ENCODE data around the gene SPPL2C.
"Not testable (repeated sequence)": the region's sequence is repeated elsewhere in the genome, so short reads cannot be mapped to it uniquely, and the experiment has no call there.

The SPPL2C gene

DNA sequence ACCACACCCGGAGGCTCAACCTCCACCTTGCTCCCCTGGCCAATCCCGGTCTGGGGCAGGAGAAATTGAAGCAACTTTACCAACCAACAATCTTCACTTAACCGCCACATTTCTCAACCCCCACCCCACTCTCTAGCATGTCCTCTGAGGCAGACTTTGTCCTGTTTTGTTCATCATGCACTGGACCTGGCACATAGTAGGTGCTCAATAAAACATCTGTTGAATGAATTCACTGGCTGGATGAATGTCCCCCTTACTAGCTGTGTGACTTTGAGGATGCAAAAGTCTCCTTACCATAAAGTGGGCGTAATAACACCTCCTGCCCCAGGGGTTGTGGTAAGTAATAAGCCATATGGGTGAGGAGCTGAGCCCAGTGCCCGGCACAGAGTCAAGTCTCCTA is 5.8 kb downstream of the SPPL2C start:
- DNase-seq, result no peak
- no peak for ATAC-seq

DNA sequence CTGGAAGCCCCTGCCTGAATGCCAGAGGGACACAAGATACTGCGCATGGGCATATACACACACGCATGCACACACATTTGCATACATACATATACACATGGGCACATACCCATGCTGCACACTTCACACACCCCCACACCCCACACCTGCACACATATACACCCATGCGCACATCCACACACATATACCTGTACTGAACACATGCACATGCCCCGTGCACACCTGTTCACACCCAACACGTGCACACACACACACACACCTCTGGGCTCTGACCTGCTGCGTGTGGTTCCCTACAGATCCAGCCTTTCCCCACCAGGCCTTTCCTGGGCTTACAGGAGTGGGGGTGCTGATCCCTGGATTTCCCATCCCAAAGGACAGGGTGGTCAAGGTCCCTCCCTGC is 6.3 kb downstream of the SPPL2C start:
- ATAC-seq (peak; percentile 19), DNase-seq (no peak)

DNA sequence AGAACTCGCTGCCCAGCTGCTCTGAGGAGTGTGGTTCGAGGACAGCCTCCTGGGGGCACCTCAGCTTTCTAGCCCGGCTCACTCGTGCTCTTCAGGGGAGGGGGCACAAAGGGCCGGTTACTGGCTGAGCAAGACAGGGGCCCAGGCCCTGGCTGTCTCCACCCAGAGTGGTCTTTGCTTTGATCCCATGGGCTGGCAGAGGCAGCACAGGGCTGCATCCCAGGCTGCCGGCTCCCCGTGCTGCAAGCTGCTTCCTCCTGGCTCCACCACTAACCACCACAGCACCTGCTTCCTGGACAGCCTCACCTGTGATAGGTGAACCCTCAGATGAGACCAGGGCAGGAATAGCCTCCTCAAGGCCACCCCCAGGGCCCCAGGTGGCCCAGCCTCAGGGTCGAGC is 6.8 kb downstream of the SPPL2C start:
- ATAC-seq (no peak), DNase-seq (no peak)

DNA sequence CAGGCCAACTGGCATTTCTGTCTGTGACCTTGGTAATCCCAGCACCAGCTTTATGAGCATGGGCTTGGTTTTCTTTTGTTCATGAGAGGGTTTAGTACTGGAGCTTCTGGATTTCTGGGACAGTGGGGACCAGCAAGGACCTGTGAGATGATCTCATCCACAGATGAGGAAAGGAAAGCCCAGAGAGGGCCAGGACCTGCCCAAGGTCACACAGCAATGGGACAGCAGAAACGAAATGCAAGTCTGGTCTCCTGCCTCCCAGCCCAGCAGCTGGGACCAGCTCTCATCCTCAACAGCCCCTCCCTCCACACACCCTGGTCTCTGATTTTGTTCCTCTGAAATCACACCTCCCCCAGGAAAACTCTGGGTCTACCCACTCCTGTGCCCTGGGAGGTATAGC is 7.2 kb downstream of the SPPL2C start:
- no peak for DNase-seq
- no peak for ATAC-seq

DNA sequence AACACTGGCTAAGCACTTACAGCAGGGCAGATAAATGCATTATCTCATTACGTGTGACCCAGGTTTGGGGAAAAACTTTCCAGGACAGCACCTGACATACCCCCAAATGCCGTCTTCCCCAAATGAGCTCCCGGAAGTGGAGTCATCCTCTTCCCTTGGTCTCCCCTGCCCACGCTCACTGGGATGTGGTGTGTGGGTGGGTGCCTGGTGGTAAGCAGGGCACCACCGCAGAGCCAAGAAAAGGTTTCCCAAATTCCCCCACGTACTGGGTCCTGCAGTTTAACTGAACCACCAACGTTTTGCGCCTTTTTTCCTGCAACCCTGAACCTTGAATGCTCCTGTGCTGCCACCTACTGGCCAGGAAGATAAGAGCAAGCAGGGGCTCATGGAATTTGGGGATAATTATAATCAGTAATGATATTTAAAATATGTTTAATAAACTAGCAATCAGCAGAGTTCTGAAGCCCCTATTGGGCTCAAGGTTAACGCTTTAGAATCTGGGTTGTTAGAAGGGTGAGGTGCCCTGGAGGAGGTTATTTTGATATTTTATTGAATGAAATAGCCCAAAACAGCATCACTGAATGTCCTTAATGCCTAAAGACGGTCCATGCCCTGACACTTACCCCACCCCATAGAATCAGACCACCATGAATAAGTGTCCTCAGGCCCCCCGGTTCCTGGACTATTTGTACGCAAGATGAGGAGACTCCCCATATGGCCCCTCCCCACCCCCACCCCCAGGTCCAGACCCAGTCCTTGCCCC is 8.0 kb downstream of the SPPL2C start:
- peak; percentile 39 for ATAC-seq
- DNase-seq, result peak; percentile 74

DNA sequence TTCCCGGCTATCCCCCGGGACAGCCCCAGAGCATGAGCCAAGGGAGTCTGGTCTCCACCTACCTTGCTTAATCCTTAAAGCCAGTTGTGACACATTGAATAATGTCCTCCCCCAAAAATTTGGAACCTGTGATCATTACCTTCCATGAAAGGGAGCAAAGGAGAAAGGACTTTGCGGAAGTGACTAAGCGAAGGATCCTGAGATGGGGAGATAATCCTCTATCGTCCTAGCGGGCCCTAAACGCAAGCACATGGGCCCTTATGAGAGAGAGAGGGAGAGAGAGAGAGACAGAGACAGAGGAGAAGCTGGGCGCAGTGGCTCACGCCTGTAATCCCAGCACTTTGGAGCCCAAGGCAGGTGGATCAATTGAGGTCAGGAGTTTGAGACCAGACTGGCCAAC is 9.5 kb downstream of the SPPL2C start:
- ATAC-seq, result no peak
- no peak for DNase-seq

DNA sequence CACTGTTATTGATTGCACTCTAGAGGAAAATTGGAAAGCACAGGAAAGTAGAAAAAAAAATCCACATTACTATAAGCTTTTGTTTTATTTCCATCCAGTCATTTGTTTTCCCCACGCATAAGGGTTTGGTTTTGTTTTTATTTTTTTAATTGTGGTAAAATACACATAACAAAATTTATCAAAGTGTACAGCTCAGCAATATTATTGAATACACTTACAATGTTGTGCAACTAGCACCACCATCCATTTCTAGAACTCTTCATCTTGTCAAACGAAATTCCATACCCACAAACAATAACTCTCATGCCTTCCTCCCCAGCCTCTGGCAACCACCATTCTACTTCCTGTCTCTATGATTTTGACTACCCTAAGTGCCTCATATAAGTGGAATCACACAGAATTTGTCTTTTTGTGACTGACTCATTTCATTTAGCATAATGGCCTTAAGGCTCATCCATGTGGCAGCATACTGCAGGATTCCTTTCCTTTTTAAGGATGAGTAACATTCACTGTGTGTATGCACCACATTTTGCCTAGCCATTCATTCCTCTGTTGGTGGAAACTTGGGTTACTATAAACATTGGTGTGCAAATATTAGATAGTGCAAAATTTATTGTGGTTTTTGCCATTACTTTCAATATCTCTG is 11.1 kb downstream of the SPPL2C start:
- ATAC-seq, result no peak
- no peak for DNase-seq

DNA sequence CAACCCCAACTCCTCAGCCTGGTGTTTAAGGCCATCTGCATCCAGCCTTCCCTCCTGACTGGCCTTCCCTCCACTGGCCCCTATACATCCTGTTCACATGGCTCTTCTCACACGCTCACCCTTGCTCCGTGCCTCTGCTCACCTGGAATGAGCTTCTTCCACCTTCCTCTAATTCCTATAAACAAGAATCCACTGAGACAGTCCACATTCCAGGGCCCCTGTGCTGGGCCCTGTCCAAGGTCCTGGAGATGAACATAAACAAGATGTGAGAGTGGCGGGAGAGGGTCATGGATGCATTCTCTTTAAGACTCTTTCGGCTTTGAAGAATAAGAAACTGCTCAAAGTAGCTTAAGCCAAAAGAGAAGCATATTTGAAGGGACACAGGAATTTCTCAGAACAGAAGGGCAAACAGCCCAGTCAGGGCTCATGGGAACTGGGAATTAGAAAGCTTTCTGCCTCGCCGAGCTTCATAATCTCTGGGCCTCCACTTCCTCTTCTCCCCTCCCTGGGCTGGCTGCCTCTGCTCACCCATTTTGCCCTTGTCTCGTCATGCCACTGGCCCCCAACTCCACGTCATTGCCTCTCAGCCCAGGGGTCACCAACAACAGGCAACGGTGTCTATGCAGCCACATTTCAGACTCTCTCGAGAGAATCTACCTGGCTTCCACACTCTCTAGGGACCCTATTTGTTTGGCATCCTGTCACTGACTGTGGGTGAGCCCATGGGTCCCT is 13.5 kb downstream of the SPPL2C start:
- no peak for DNase-seq
- ATAC-seq, result no peak

DNA sequence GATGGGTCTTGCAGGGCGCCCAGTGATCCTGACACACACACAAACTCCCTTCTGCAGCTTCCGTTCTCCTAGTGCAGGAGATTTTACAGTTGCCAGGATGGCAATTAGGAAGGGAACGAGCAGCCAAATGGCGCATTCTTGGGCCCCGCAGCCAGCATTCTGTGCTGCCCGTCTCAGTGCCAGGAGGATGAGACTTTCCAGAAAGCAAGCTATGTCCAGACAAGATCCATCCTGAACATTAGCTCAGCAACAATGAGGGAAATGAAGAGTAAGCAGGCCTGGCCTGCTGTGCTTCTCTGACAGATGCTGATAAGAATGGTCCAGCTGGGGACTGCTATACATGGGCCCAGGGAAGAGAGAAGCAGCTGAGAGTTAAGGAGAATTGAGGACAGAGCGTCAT is 16.5 kb downstream of the SPPL2C start:
- no peak for DNase-seq
- no peak for ATAC-seq

DNA sequence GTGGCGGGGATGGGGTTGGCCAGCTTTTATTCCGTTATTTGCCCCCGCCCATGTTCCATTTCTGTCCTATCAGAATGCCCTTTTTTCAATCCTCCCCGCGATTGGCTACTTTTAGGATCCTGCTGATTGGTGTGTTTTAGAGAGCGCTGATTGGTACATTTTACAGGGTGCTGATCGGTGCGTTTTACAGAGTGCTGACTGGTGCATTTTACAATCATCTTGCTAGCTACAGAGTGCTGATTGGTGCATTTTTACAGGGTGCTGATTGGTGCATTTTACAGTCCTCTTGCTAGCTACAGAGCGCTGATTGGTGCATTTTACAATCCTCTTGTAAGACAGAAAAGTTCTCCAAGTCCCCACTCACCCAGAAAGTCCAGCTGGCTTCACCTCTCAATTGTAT is 17.4 kb downstream of the SPPL2C start:
- ATAC-seq, DNase-seq: not testable (repeated sequence)

DNA sequence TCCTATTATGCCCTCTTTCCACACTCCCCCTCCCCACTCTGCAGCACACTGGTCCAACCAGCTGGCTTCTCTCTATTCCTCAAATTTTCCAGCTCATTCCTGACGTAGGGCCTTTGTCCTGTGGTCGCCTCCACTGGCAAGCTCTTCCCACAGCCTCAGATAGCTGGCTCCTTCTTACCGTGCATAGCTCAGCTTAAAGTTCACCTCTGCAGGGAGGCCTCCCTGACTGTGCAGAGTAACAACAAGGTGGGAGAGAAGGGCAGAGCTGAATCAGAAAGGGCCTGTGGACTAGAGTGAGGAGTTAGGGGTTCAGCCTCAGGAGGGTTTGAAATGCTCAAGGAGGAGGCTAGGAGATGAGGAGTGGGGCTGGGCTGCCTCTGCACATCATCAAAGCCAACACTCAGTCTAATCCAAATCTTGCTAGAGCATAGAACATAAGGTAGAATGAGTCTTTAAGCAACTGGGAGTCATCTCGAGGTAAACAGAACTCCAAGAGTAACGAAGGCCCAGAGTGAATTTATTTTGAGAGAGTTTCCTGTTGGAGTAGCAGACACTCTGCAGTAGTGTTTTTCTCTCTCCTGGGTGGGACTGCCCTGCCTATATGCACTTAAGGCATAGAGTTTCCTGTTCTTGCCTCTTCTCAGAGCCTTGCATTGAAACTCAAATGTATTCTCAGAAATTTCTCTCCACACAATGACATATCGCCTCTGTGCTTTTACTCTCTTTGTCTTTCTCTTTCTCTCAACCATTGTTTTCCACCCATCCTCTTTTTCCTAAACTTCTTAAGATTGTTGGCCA is 19.4 kb downstream of the SPPL2C start:
- DNase-seq, result no peak
- no peak for ATAC-seq

DNA sequence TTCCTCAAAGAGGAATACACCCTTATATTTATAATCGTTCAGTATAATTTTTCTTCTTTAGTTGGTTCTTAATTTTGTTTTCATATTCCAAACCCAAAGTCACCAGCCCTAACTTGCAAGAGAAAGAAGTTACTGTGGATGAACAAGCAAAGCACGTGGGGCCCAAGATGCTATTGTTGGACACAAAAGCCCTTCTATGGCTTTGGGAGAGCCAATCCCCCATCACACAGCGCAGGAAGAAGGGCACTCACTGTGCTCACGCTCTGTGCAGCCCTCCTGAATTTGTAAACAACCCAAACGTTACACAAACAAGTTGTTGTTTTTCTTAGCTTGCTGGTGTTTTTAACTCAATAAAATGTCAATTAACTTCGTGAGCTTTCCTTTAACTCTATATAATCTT is 22.5 kb downstream of the SPPL2C start:
- no peak for DNase-seq
- no peak for ATAC-seq

DNA sequence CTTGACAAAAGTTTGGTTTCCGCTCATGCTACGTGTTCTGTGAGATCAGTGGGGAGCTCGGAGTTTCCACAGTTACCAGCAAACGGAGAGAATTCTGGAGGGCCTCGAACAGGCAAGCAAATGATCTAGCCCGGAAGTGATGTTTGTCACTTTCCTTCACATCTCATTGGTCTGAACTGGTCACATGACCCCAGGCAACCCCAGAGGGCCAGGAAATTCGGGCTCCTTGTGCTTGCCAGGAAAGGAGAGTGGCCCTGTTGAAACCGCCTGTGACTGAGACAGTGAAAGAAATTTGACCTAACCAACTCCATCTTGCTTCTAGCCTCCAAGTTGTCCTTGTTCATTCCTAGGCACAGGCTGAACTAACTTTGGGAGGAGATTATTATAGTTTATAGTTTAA is 23.0 kb downstream of the SPPL2C start:
- ATAC-seq, result no peak
- no peak for DNase-seq

DNA sequence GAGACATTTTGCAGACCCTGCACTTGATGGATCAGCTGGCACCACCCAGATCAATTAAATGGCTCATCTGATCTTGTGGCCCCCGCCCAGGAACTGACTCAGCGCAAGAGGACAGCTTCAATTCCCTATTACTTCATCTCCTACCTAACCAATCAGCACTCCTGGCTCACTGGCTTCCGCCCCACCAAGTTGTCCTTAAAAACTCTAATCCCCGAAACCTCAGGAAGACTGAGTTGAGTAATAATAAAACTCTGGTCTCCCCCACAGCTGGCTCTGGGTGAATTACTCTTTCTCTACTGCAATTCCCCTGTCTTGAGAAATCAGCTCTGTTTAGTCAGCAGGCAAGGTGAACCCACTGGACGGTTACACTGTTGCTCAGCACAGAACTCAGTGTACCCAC is 23.6 kb downstream of the SPPL2C start:
- ATAC-seq (no peak), DNase-seq (no peak)

DNA sequence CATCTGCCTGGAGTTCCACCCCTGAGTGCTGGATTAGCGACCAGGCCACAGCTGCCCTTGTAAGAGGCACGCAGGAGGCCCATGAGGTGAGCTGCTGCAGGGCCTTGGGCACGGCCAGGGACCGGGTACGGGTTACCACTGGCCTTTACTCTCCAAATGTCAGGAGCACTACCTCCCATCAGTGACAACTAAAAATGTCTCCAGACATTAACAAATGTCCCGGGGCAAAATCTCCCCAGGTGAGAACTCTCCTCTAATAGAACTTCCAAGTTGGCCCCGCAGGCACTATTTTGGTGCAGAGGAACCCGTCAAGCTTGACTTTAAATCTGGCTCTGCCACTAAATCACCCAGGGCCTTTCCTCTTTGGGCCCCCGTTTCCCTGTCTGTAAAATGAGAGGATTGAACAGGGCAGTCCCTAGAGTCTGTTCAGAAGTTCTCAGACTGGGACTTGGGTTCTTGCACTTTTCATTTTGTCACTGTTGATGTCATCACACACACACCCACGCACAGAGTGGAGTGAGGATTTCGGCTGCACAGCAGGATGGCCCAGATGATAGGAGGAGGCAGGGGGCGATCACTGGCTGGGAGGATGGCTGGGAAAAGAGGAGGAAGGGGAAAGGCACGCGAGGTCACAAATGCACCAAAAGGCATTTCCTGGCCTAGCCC is 25.1 kb downstream of the SPPL2C start:
- no peak for DNase-seq
- no peak for ATAC-seq

DNA sequence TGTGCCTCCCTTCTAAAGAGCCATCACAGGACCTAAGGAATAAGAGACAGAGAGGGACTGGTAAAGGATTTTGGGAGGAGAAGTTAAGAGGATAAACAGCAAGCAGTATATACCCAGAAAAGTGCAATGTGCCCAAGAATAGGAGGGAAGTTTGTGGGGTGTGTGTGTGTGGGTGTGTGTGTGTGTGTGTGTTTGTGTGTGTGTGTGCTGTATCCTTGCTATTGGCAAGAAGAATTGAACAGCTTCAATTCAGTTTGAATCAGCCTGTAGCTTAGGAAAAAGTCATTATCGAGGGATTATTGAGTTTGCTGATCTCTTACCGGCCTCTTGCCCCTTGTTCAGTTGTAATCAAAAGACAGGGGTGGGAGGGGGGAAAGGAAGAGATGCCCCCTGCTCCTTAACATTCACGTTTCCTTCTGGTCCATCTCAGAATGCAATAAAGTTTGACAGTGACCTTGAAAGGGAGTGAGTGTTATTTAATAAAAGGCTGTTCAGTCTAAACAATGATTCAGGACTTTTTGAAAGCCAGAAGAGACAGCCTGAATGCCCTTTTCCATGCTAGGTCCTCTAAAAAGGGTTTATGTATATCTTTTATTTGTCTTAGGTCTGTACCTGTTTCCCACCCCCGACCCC is 25.8 kb downstream of the SPPL2C start:
- ATAC-seq (no peak), DNase-seq (no peak)

DNA sequence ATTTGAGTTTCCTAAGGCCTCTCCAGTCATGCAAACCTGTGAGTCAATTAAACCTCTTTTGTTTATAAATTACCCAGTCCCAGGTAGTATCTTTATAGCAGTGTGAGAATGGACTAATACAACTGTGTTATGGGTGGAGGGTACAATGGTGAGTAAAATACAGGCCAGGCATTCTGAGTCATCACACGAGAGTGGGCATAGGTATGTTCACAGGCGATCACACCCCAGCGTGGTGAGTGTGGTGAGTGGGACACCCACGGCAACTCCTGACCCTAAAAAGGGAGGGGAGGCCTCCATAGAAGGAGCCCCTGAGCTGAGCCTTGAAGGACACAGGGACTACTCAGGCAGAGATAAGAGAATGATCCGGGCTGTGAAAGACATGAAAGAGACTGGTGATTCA is 27.0 kb downstream of the SPPL2C start:
- DNase-seq, result no peak
- ATAC-seq, result peak; percentile 30

DNA sequence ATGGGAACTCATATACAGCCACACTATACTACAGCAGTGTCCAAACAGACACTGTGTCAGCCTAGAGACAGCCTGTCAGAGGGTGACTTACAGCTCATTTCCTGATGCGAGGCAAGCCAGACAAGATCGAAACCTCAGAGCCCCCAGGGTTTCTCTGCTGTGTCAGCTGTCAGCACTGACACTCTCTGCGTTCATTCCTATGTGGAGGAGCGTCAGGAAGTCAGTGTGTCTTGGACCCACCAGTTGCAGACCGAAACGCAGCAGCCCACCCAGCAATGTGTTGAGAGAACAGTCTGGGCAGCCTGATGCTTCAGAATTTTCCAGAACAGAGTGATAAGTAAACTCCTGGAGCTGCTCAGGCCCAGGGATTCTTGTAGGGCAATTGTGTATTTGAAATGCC is 29.0 kb downstream of the SPPL2C start:
- DNase-seq (peak; percentile 28), ATAC-seq (peak; percentile 90)

DNA sequence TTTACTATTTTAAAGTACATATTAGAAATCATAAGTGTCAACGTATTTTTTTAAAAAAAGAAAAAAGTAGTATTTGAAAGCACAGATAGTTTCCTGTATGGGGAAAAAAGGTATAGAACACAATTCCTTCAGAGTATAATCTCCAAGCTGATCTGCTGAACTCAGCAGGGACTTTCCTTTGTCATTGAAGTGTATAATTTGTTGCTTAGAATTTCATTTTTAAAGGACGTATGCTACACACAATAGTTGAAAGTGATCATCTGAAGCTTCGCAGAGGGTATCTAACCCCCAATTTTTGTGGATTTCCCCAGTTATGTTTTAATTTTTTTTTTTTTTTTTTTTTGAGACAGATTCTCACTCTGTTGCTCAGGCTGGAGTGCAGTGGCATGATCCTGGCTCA is 29.5 kb downstream of the SPPL2C start:
- ATAC-seq (no peak), DNase-seq (no peak)

DNA sequence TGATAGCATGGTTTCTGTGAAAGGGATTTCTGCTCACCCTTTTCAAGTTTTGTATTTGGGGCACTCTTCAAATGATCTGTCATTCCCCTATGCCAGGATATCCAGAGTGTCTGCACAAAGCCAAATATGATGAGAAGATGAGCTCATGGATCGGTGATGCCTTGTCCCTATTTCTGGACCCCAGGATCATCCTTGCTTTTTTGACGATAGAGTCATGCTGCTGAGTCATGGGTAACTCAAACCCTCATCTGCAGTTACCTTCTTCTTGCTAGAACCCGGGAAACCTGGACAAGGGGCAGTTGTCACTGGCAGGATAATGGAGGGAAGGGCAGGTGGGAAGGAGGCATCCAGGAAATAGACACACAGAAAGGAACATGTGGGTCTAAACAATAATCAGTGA is 31.9 kb downstream of the SPPL2C start:
- ATAC-seq, result no peak
- DNase-seq, result no peak

DNA sequence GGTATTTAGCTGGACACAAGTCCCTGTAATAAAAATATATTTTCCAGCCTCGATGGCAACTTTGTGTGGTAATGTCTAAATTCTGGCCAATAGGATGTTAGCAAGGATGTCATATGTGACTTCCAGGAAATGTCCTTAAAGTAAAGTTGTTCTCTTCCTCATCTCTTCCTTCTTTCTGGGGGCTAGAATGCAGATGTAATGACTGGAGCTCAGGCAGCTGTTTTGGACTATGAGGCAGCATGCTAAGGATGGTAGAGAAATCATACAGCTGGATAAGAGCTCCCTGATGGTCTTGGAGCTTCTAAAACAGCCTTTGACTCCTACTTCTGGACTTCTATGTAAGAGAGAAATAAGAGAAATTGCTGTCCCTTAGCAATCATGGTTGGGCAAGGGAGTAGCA is 32.8 kb downstream of the SPPL2C start:
- no peak for ATAC-seq

DNA sequence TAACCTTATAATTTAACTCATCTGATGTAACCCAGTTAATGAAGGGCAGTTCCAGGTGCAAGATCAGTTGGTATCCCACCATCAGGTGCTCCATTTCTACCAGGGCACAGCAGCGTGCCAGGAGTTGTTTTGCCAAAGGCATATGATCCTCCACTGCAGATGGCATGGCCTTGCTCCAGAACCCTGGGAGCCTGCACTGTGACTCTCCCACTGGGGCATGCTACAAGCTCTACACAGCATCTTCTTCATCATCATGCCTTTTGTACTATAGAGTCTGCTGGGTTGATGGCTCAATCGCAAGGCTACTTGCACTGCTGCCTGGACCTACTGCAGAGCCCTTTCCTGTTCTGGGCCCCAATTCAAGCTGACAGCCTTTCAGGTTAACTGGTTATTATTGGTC is 38.4 kb downstream of the SPPL2C start:
- ATAC-seq, result no peak
- DNase-seq, result no peak

More for the DNA sequence above, 32.8 kb downstream of the SPPL2C start:
- DNase-seq, result no peak

Data from stimulated activated naive CD8-positive, alpha-beta T cell treated with anti-CD3 and anti-CD28 coated beads, Interleukin-15, Interleukin-2, amounts not matched to agents 100 U/mL and 50 U/mL, for 24 hours (primary cell).